ENCODE results near the gene DDX10. TPM values are rescaled to one million over a fixed set of nuclear protein-coding genes. Genes with fewer than 3 reads are reported as not detected.

Gene DDX10
- total RNA-seq, 2 experiments from 2014 or later, result 36.6 to 43.0 TPM

Other genes starting within 250 kb of the DDX10 start
- gene C11orf65, start 197.5 kb upstream of the DDX10 start, total RNA-seq, result 1 to 10 TPM; 2.2 to 3.1 TPM
- gene POGLUT3, start 166.7 kb upstream of the DDX10 start, total RNA-seq, result 1 to 10 TPM; 8.9 to 9.7 TPM
- gene EXPH5, start 71.3 kb upstream of the DDX10 start, total RNA-seq, result 1 to 10 TPM; 2.9 to 3.3 TPM